WTC11 (cell line): ENCODE results near the gene CHMP1A.

Experiments
- ATF2 ChIP-seq: sonication (generic); formaldehyde crosslinking; IDR thresholded peaks from 2 replicates; pipeline ENCODE4 v1.8.1; 2022; ENCODE audit warnings: low read depth, missing genetic modification reagents, borderline replicate concordance
- CREB1 ChIP-seq: sonication (generic); formaldehyde crosslinking; IDR thresholded peaks from 2 replicates; pipeline ENCODE4 v1.8.0; 2023; ENCODE audit warnings: mild to moderate bottlenecking, missing genetic modification reagents
- CTCF ChIP-seq: fragments of 200-600 bp; IDR thresholded peaks from 2 replicates; pipeline ENCODE4 v1.8.0; 2022; ENCODE audit warnings: antibody characterized with exemption
- E2F4 ChIP-seq: sonication (generic); formaldehyde crosslinking; IDR thresholded peaks from 2 replicates; pipeline ENCODE4 v1.8.1; 2022; ENCODE audit warnings: low read depth, mild to moderate bottlenecking, moderate library complexity, missing genetic modification reagents, borderline replicate concordance
- ETV6 ChIP-seq: sonication (generic); formaldehyde crosslinking; IDR thresholded peaks from 2 replicates; pipeline ENCODE4 v1.8.1; 2022; ENCODE audit warnings: mild to moderate bottlenecking, missing genetic modification reagents
- GABPB1 ChIP-seq: sonication (generic); formaldehyde crosslinking; IDR thresholded peaks from 2 replicates; pipeline ENCODE4 v1.8.1; 2023; ENCODE audit warnings: mild to moderate bottlenecking, missing genetic modification reagents
- HMGXB4 ChIP-seq: sonication (generic); formaldehyde crosslinking; IDR thresholded peaks from 2 replicates; pipeline ENCODE4 v1.8.1; 2023; ENCODE audit warnings: mild to moderate bottlenecking, moderate library complexity, missing genetic modification reagents
- MLX ChIP-seq: sonication (generic); formaldehyde crosslinking; IDR thresholded peaks from 2 replicates; pipeline ENCODE4 v1.8.1; 2023; ENCODE audit warnings: mild to moderate bottlenecking, missing genetic modification reagents, moderate library complexity
- MXD4 ChIP-seq: fragments of 250-450 bp; sonication (Bioruptor Pico); IDR thresholded peaks from 2 replicates; pipeline ENCODE4 v1.8.0; 2021; ENCODE audit warnings: mild to moderate bottlenecking, moderate library complexity, borderline replicate concordance
- NR1H2 ChIP-seq: sonication (generic); formaldehyde crosslinking; IDR thresholded peaks from 2 replicates; pipeline ENCODE4 v1.9.0; 2021; ENCODE audit warnings: mild to moderate bottlenecking, moderate library complexity, missing genetic modification reagents
- NR3C1 ChIP-seq: sonication (generic); formaldehyde crosslinking; conservative IDR thresholded peaks from 2 replicates; pipeline ENCODE4 v1.8.1; 2023; ENCODE audit warnings: low read depth, mild to moderate bottlenecking, missing genetic modification reagents
- TCF7 ChIP-seq: sonication (generic); formaldehyde crosslinking; IDR thresholded peaks from 2 replicates; pipeline ENCODE4 v1.8.0; 2022; ENCODE audit warnings: mild to moderate bottlenecking, low read depth, missing genetic modification reagents, moderate library complexity
- ZBTB43 ChIP-seq: sonication (generic); formaldehyde crosslinking; IDR thresholded peaks from 2 replicates; pipeline ENCODE4 v1.8.1; 2023; ENCODE audit warnings: mild to moderate bottlenecking, missing genetic modification reagents

GRCh38 chr16:89633064-89633631 lies 24.4 kb downstream of the CHMP1A start:
- no peak for TF ChIP-seq CTCF
- TF ChIP-seq CREB1 (CRISPR knock-in tag) = no peak
- no peak for TF ChIP-seq ATF2 (CRISPR knock-in tag)
- no peak for TF ChIP-seq ZBTB43 (CRISPR knock-in tag)
- no peak for TF ChIP-seq TCF7
- no peak for TF ChIP-seq E2F4
- TF ChIP-seq GABPB1 (CRISPR knock-in tag) = no peak
- TF ChIP-seq NR3C1 (CRISPR knock-in tag) = no peak
- no peak for TF ChIP-seq HMGXB4 (CRISPR knock-in tag)
- no peak for TF ChIP-seq MLX (CRISPR knock-in tag)
- no peak for TF ChIP-seq ETV6 (CRISPR knock-in tag)
- no peak for TF ChIP-seq NR1H2
- TF ChIP-seq MXD4 (CRISPR knock-in tag) = no peak
